ENCODE data around the gene KRT72.

DNA sequence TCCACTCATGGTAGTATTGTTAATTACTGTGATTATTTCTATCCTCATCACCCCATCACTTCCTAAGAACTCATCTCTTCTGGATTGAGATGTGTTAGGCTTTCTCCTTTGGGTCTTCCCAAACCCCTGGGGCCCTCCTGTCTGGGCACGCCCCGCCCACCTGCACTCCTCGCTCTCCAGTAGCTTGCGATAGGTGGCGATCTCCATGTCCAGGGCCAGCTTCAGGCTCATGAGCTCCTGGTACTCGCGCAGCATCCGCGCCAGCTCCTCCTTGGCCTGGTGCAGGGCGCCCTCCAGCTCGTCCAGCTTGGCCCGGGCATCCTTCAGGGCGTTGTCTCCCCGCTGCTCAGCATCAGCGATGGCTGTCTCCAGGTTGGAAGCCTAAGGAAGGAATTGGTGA is 55.1 kb downstream of the KRT72 start:
- TF ChIP-seq POLR2AphosphoS5 (IDR thresholded peaks at IDR 0.05), result no peak
- TF ChIP-seq CTCF (IDR thresholded peaks at IDR 0.05), result no peak
- TF ChIP-seq POLR2A (IDR thresholded peaks at IDR 0.05), result no peak

Data from breast epithelium (tissue), 3 donors.